ACC112 (cell line): ENCODE measurements around the gene CSNK2A3.

ENCODE experiments used
- H2AFZ ChIP-seq: fragments of 200-600 bp; sonication (generic); one replicate; pipeline ENCODE4 v1.6.0; 2017; ENCODE audit warnings: antibody characterized with exemption, low read length; ENCODE audit not compliant: unreplicated experiment
- H3K27ac ChIP-seq: fragments of 200-600 bp; sonication (generic); 2 replicates; pipeline ENCODE4 v1.5.1; 2014; ENCODE audit warnings: low read depth, mild to moderate bottlenecking, antibody characterized with exemption, low read length, moderate library complexity
- H3K27me3 ChIP-seq: fragments of 200-600 bp; sonication (generic); 2 replicates; pipeline ENCODE4 v1.6.1; 2014; ENCODE audit warnings: mild to moderate bottlenecking, antibody characterized with exemption, low read length, moderate library complexity, mixed read lengths; ENCODE audit not compliant: insufficient read depth
- H3K36me3 ChIP-seq: fragments of 200-600 bp; sonication (generic); 2 replicates; pipeline ENCODE4 v1.6.1; 2016; ENCODE audit warnings: mild to moderate bottlenecking, antibody characterized with exemption, low read length, moderate library complexity, mixed read lengths; ENCODE audit not compliant: insufficient read depth
- H3K4me1 ChIP-seq: fragments of 200-600 bp; sonication (generic); one replicate; pipeline ENCODE4 v1.6.1; 2016; ENCODE audit warnings: low read length, mixed read lengths; ENCODE audit not compliant: insufficient read depth, unreplicated experiment, control insufficient read depth
- H3K4me3 ChIP-seq: fragments of 200-600 bp; sonication (generic); 2 replicates; pipeline ENCODE4 v1.5.1; 2014; ENCODE audit warnings: mild to moderate bottlenecking, low read depth, low read length
- H3K79me2 ChIP-seq: fragments of 200-600 bp; sonication (generic); one replicate; pipeline ENCODE4 v1.6.0; 2016; ENCODE audit warnings: low read length; ENCODE audit not compliant: control insufficient read depth, unreplicated experiment, insufficient read depth

CSNK2A3 gene

GRCh38 chr11:11338304-11338703 lies 14.7 kb downstream of the CSNK2A3 start:
- Histone ChIP-seq H3K4me1 (no peaks in the 10 kb centered on the region), H3K79me2 (no peaks in the 10 kb centered on the region), H3K36me3 (no peaks in the 10 kb centered on the region), H3K27me3 (peaks cover 11% of the 10 kb centered on the region), H2AFZ (no peak overlapping the region), H3K27ac (no peak overlapping the region), H3K4me3 (no peak overlapping the region)

GRCh38 chr11:11336664-11337063 lies 16.4 kb downstream of the CSNK2A3 start:
- Histone ChIP-seq H3K36me3 (no peaks in the 10 kb centered on the region), H3K4me3 (no peak overlapping the region), H3K79me2 (no peaks in the 10 kb centered on the region), H3K4me1 (no peaks in the 10 kb centered on the region), H3K27me3 (peaks cover 8% of the 10 kb centered on the region), H3K27ac (no peak overlapping the region), H2AFZ (no peak overlapping the region)

GRCh38 chr11:11335043-11335442 lies 18.0 kb downstream of the CSNK2A3 start:
- H3K79me2 ChIP-seq = no peaks in the 10 kb centered on the region
- no peak overlapping the region for H2AFZ ChIP-seq
- no peak overlapping the region for H3K4me3 ChIP-seq
- peaks cover 8% of the 10 kb centered on the region for H3K27me3 ChIP-seq
- H3K27ac ChIP-seq = no peak overlapping the region
- no peaks in the 10 kb centered on the region for H3K4me1 ChIP-seq
- no peaks in the 10 kb centered on the region for H3K36me3 ChIP-seq

- Histone ChIP-seq H3K4me3 (no peak overlapping the region), H3K27me3 (peaks cover 8% of the 10 kb centered on the region), H3K79me2 (no peaks in the 10 kb centered on the region), H3K27ac (no peak overlapping the region), H3K4me1 (no peaks in the 10 kb centered on the region), H3K36me3 (no peaks in the 10 kb centered on the region), H2AFZ (no peak overlapping the region)
Observed at GRCh38 chr11:11334607-11335006, 18.4 kb downstream of the CSNK2A3 start.

- Histone ChIP-seq H3K4me3 (no peak overlapping the region), H3K27ac (no peak overlapping the region), H3K27me3 (peaks cover 3% of the 10 kb centered on the region; the same call in 1 of the 2 replicates), H2AFZ (no peak overlapping the region), H3K36me3 (no peaks in the 10 kb centered on the region), H3K79me2 (no peaks in the 10 kb centered on the region), H3K4me1 (no peaks in the 10 kb centered on the region)
Observed at GRCh38 chr11:11332141-11332710, 20.8 kb downstream of the CSNK2A3 start.

- Histone ChIP-seq H2AFZ (no peak overlapping the region), H3K27ac (no peak overlapping the region), H3K79me2 (no peaks in the 10 kb centered on the region), H3K4me3 (no peak overlapping the region), H3K4me1 (no peaks in the 10 kb centered on the region), H3K36me3 (no peaks in the 10 kb centered on the region), H3K27me3 (peaks cover 3% of the 10 kb centered on the region; the same call in 1 of the 2 replicates)
Observed at GRCh38 chr11:11329062-11329806, 23.8 kb downstream of the CSNK2A3 start.

- Histone ChIP-seq H3K27ac (no peak overlapping the region), H3K27me3 (no peaks in the 10 kb centered on the region), H3K4me3 (no peak overlapping the region), H3K79me2 (no peaks in the 10 kb centered on the region), H3K36me3 (no peaks in the 10 kb centered on the region), H3K4me1 (no peaks in the 10 kb centered on the region), H2AFZ (no peak overlapping the region)
Observed at GRCh38 chr11:11324090-11324489, 29.0 kb downstream of the CSNK2A3 start.

- Histone ChIP-seq H3K4me1 (no peaks in the 10 kb centered on the region), H3K36me3 (no peaks in the 10 kb centered on the region), H3K4me3 (no peak overlapping the region), H2AFZ (no peak overlapping the region), H3K27ac (no peak overlapping the region), H3K79me2 (no peaks in the 10 kb centered on the region), H3K27me3 (no peaks in the 10 kb centered on the region)
Observed at GRCh38 chr11:11322101-11322500, 30.9 kb downstream of the CSNK2A3 start.

- Histone ChIP-seq H3K27ac (no peak overlapping the region), H3K79me2 (no peaks in the 10 kb centered on the region), H3K36me3 (no peaks in the 10 kb centered on the region), H3K4me1 (no peaks in the 10 kb centered on the region), H3K27me3 (no peaks in the 10 kb centered on the region), H3K4me3 (no peak overlapping the region), H2AFZ (no peak overlapping the region)
Observed at GRCh38 chr11:11320825-11321224, 32.2 kb downstream of the CSNK2A3 start.

GRCh38 chr11:11318961-11319360 lies 34.1 kb downstream of the CSNK2A3 start:
- no peaks in the 10 kb centered on the region for H3K79me2 ChIP-seq
- no peaks in the 10 kb centered on the region for H3K27me3 ChIP-seq
- H3K4me3 ChIP-seq = no peak overlapping the region
- H2AFZ ChIP-seq = no peak overlapping the region
- no peak overlapping the region for H3K27ac ChIP-seq
- no peaks in the 10 kb centered on the region for H3K4me1 ChIP-seq
- no peaks in the 10 kb centered on the region for H3K36me3 ChIP-seq

- Histone ChIP-seq H3K4me3 (no peak overlapping the region), H3K36me3 (no peaks in the 10 kb centered on the region), H3K27me3 (no peaks in the 10 kb centered on the region), H3K4me1 (peaks cover 4% of the 10 kb centered on the region), H3K27ac (no peak overlapping the region), H3K79me2 (no peaks in the 10 kb centered on the region), H2AFZ (no peak overlapping the region)
Observed at GRCh38 chr11:11318461-11318860, 34.6 kb downstream of the CSNK2A3 start.
